Keratinocyte (primary cell): ENCODE data around the gene RGS9. TPM values are rescaled to one million over a fixed set of nuclear protein-coding genes. Genes with fewer than 3 reads are reported as not detected.

Experiments
- DNase-seq: peaks from one replicate; pipeline ENCODE4 v3.0.0-alpha.2; 2011; ENCODE audit warnings: low read depth, missing footprints, low spot score
- FAIRE-seq: peaks from 2 replicates; lab custom pipeline; 2011; peaks lifted over from hg19 to GRCh38; lab: Jason Lieb, UNC
- H2AFZ ChIP-seq: 2 replicates; pipeline ENCODE4 v1.6.0; 2012; ENCODE audit warnings: low read length, control low read depth, inconsistent platforms; ENCODE audit not compliant: control insufficient read depth
- H3K27ac ChIP-seq: 2 replicates; pipeline ENCODE4 v1.5.1; 2011; ENCODE audit warnings: low read length; ENCODE audit not compliant: control insufficient read depth, insufficient read depth
- H3K27me3 ChIP-seq: 3 replicates; pipeline ENCODE4 v1.6.0; 2011; ENCODE audit warnings: low read length; ENCODE audit not compliant: control insufficient read depth, insufficient read depth; ENCODE audit errors: extremely low read depth
- H3K36me3 ChIP-seq, 2 experiments: 2 replicates in 1 of 2; 3 replicates in 1 of 2; pipeline ENCODE4 v1.5.1; 2011; ENCODE audit warnings: low read length in 2 of 2, mild to moderate bottlenecking in 1 of 2; ENCODE audit not compliant: control insufficient read depth in 2 of 2, insufficient read depth in 2 of 2; ENCODE audit errors: extremely low read depth in 1 of 2
- H3K4me1 ChIP-seq: 3 replicates; pipeline ENCODE4 v1.5.1; 2011; ENCODE audit warnings: low read length; ENCODE audit not compliant: control insufficient read depth, insufficient read depth; ENCODE audit errors: extremely low read depth
- H3K4me2 ChIP-seq: 3 replicates; pipeline ENCODE4 v1.6.0; 2011; ENCODE audit warnings: low read depth, low read length; ENCODE audit not compliant: control insufficient read depth, insufficient read depth; ENCODE audit errors: extremely low read depth
- H3K4me3 ChIP-seq, 3 experiments: fragments of 200-600 bp in 1 of 3; sonication (generic) in 1 of 3; 2 replicates in 2 of 3; 3 replicates in 1 of 3; pipeline ENCODE4 v1.5.1; 2011 to 2016; ENCODE audit warnings: low read length in 3 of 3, mild to moderate bottlenecking in 3 of 3, control low read depth in 2 of 3, inconsistent platforms in 1 of 3, low read depth in 1 of 3, mixed read lengths in 1 of 3, mixed run types in 1 of 3, moderate library complexity in 1 of 3; ENCODE audit not compliant: control insufficient read depth in 2 of 3, insufficient read depth in 2 of 3; ENCODE audit errors: extremely low read depth in 1 of 3
- H3K79me2 ChIP-seq: 2 replicates; pipeline ENCODE4 v1.6.0; 2012; ENCODE audit warnings: low read length; ENCODE audit not compliant: control insufficient read depth, insufficient read depth
- H3K9ac ChIP-seq: 3 replicates; pipeline ENCODE4 v1.6.0; 2011; ENCODE audit warnings: low read length; ENCODE audit not compliant: control insufficient read depth, insufficient read depth; ENCODE audit errors: extremely low read depth
- H3K9me1 ChIP-seq: 3 replicates; pipeline ENCODE4 v1.6.0; 2011; ENCODE audit warnings: low read length; ENCODE audit not compliant: control insufficient read depth, insufficient read depth; ENCODE audit errors: extremely low read depth
- H3K9me3 ChIP-seq: 2 replicates; pipeline ENCODE4 v1.5.1; 2012; ENCODE audit warnings: low read depth, low read length; ENCODE audit not compliant: control insufficient read depth
- H4K20me1 ChIP-seq: 3 replicates; pipeline ENCODE4 v1.6.0; 2011; ENCODE audit warnings: low read length; ENCODE audit not compliant: control insufficient read depth, insufficient read depth; ENCODE audit errors: extremely low read depth
- EZH2 ChIP-seq: IDR thresholded peaks from one replicate; pipeline ENCODE4 v1.6.1; 2012; ENCODE audit warnings: inconsistent platforms, mild to moderate bottlenecking, low read length, moderate library complexity
- dilution Hi-C: fragments of 300-500 bp; cut with MboI; formaldehyde crosslinking; loops from one replicate; pipeline ENCODE4 v1.7.0; 2020; ENCODE audit warnings: low sequenced_read_pairs; ENCODE audit not compliant: extremely low pct_ligation_motif_present
- polyA plus RNA-seq, 5 experiments: library from polyadenylated mRNA; depleted of rRNA in 3 of 5; stranded (reverse) in 3 of 5; stranded (forward) in 1 of 5; unstranded in 1 of 5; fragments of >200 nt; gene quantifications; 1 replicate in 1 of 5; 2 replicates in 3 of 5; 3 replicates in 1 of 5; pipeline versions ENCODE4 v1.2.1 to v1.2.3, GENCODE V29; 2011 to 2012; ENCODE audit warnings: missing spikeins in 2 of 5, low read depth in 1 of 5, low replicate concordance in 1 of 5
- TF ChIP-seq, protein P1 (sequence below), 3 experiments: IDR thresholded peaks in 1 of 3; conservative IDR thresholded peaks in 1 of 3; optimal IDR thresholded peaks in 1 of 3; 2 replicates in 2 of 3; 3 replicates in 1 of 3; pipeline versions ENCODE3 to v1.5.1; 2011; ENCODE audit warnings: low read length in 3 of 3, mild to moderate bottlenecking in 3 of 3, moderate library complexity in 2 of 3, control low read depth in 1 of 3, inconsistent platforms in 1 of 3; ENCODE audit not compliant: insufficient read depth in 2 of 3; ENCODE audit errors: extremely low read depth in 1 of 3

Gene RGS9
- polyA plus RNA-seq, 1 donor (not counting 4 experiments of a cell fraction or from before 2014, with no cell fraction given) = 4.8 TPM

DNA sequence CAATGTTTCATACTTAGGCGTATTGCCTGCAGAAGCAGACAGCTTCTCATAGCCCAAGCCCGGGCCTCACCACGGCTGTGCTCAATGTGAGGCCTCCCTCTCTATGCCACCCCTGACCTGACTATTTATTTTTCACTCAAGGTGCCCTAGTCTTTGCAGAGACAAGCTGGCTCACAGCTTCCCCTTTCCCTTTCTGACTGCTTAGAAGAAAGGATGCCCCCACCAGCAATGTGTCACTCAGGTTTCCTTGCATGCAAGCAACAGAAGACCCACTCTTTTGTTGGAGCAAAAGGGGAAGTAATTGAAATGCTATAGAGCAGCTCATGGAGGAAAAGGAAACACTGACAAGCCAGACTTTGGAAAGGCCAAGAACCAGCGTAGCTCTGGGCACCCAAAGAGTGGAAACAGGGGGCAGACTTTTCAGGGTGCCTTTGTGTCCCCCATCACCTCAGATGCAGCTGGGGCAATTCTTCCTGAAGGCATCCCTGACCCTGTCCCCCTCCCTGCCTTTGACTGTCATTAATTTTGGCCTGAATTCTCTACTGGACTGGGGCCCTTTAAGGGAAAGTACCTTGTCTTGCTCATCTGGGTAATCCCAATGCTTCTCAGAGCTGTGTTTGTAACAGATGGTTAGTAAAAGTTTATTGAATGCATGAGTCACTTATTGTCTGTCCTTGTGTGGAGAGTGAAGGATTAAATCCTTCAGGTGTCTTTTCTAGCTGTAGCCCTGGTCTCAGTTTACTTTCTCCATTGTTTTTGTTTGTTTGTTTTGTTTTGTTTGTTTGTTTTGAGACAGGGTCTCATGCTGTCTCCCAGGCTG lies 17.8 kb downstream of the RGS9 start:
- FAIRE-seq (no peak), DNase-seq (peak; percentile 5)
- H3K79me2 ChIP-seq = no peaks in the 10 kb centered on the region
- H3K9me3 ChIP-seq = no peaks in the 10 kb centered on the region
- H3K27me3 ChIP-seq = peaks cover 1% of the 10 kb centered on the region
- H3K36me3 ChIP-seq = no peaks in the 10 kb centered on the region
- no peak overlapping the region for H3K27ac ChIP-seq
- no peaks in the 10 kb centered on the region for H3K4me1 ChIP-seq
- H4K20me1 ChIP-seq = no peaks in the 10 kb centered on the region
- no peak overlapping the region for H2AFZ ChIP-seq
- no peak overlapping the region for H3K4me2 ChIP-seq
- dilution Hi-C loops = no loop called here
- no peak overlapping the region for H3K9ac ChIP-seq
- H3K9me1 ChIP-seq = no peaks in the 10 kb centered on the region
- no peak overlapping the region for H3K4me3 ChIP-seq
- TF ChIP-seq, protein P1, sequence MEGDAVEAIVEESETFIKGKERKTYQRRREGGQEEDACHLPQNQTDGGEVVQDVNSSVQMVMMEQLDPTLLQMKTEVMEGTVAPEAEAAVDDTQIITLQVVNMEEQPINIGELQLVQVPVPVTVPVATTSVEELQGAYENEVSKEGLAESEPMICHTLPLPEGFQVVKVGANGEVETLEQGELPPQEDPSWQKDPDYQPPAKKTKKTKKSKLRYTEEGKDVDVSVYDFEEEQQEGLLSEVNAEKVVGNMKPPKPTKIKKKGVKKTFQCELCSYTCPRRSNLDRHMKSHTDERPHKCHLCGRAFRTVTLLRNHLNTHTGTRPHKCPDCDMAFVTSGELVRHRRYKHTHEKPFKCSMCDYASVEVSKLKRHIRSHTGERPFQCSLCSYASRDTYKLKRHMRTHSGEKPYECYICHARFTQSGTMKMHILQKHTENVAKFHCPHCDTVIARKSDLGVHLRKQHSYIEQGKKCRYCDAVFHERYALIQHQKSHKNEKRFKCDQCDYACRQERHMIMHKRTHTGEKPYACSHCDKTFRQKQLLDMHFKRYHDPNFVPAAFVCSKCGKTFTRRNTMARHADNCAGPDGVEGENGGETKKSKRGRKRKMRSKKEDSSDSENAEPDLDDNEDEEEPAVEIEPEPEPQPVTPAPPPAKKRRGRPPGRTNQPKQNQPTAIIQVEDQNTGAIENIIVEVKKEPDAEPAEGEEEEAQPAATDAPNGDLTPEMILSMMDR (optimal IDR thresholded peaks at IDR 0.05 in 1 of 3, IDR thresholded peaks at IDR 0.05 in 1 of 3, conservative IDR thresholded peaks at IDR 0.05 in 1 of 3; ENCODE audit: extremely low read depth in 1 of 3, insufficient read depth in 2 of 3, low read length in 3 of 3) = no peak
- no peak for TF ChIP-seq EZH2

DNA sequence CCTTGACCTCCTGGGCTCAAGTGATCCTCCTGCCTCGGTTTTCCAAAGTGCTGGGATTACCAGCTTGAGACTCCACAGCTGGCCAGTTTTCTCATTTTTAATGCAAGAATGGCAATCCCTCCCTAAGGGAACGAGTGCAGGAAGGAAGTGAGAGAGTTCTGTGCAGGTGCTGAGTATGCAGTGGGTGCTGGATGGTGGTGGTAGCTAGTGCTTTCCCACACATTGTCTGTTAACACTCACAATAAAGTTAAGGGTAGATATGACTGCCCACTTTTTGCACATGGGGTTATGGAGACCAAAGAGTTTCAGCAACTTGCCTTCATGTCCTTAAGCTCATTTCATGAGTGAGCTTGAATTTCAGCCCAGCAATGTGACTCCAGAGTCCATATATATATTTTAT lies 18.5 kb downstream of the RGS9 start:
- Histone ChIP-seq H3K27me3 (peaks cover 2% of the 10 kb centered on the region), H3K4me1 (no peaks in the 10 kb centered on the region), H3K4me2 (no peak overlapping the region), H3K9me1 (no peaks in the 10 kb centered on the region), H3K9me3 (no peaks in the 10 kb centered on the region), H3K4me3 (no peak overlapping the region), H3K79me2 (no peaks in the 10 kb centered on the region), H4K20me1 (no peaks in the 10 kb centered on the region), H2AFZ (no peak overlapping the region), H3K36me3 (no peaks in the 10 kb centered on the region), H3K9ac (no peak overlapping the region), H3K27ac (no peak overlapping the region)
- TF ChIP-seq, protein P1 (optimal IDR thresholded peaks at IDR 0.05 in 1 of 3, IDR thresholded peaks at IDR 0.05 in 1 of 3, conservative IDR thresholded peaks at IDR 0.05 in 1 of 3; ENCODE audit: extremely low read depth in 1 of 3, insufficient read depth in 2 of 3, low read length in 3 of 3) = no peak
- no peak for TF ChIP-seq EZH2
- dilution Hi-C loops = no loop called here
- FAIRE-seq (no peak), DNase-seq (no peak)
